IPS-20b (cell line): ENCODE measurements around the gene SLC22A5.
A peak's percentile ranks its signal among the peaks of the same experiment; 100 is the strongest.
"Not testable (repeated sequence)": the region's sequence is repeated elsewhere in the genome, so short reads cannot be mapped to it uniquely, and the experiment has no call there.

Experiments
- H3K27ac ChIP-seq: one replicate; pipeline ENCODE4 v1.5.1; 2013; ENCODE audit warnings: low read length
- H3K27me3 ChIP-seq: 2 replicates; pipeline ENCODE4 v1.6.1; 2013; ENCODE audit warnings: mild to moderate bottlenecking, low read length, inconsistent platforms; ENCODE audit not compliant: insufficient read depth
- H3K36me3 ChIP-seq: 2 replicates; pipeline ENCODE4 v1.6.1; 2013; ENCODE audit warnings: low read depth, mild to moderate bottlenecking, inconsistent platforms, low read length, moderate library complexity; ENCODE audit not compliant: insufficient read depth
- H3K4me1 ChIP-seq: 2 replicates; pipeline ENCODE4 v1.6.1; 2013; ENCODE audit warnings: mild to moderate bottlenecking, control low read depth, inconsistent platforms, low read length, moderate library complexity; ENCODE audit not compliant: insufficient read depth
- H3K4me3 ChIP-seq: 2 replicates; pipeline ENCODE4 v1.5.1; 2013; ENCODE audit warnings: mild to moderate bottlenecking, low read length, inconsistent platforms
- H3K9ac ChIP-seq: 2 replicates; pipeline ENCODE4 v1.6.1; 2013; ENCODE audit warnings: low read depth, mild to moderate bottlenecking, inconsistent platforms, low read length, moderate library complexity
- H3K9me3 ChIP-seq: 2 replicates; pipeline ENCODE4 v1.6.1; 2013; ENCODE audit warnings: mild to moderate bottlenecking, low read depth, low read length, inconsistent platforms; ENCODE audit not compliant: insufficient read depth

SLC22A5 gene

GRCh38 chr5:132408456-132408855 is 38.9 kb downstream of the SLC22A5 start:
- H3K9ac ChIP-seq: no peak overlapping the region
- no peaks in the 10 kb centered on the region for H3K9me3 ChIP-seq
- H3K27ac ChIP-seq: no peak overlapping the region
- H3K4me3 ChIP-seq: no peak overlapping the region
- H3K4me1 ChIP-seq: peaks cover 6% of the 10 kb centered on the region; the same call in 1 of the 2 replicates
- peaks cover 7% of the 10 kb centered on the region for H3K27me3 ChIP-seq
- H3K36me3 ChIP-seq: no peaks in the 10 kb centered on the region

GRCh38 chr5:132408965-132409364 is 39.5 kb downstream of the SLC22A5 start:
- Histone ChIP-seq H3K36me3 (no peaks in the 10 kb centered on the region), H3K9me3 (no peaks in the 10 kb centered on the region), H3K27me3 (peaks cover 7% of the 10 kb centered on the region), H3K4me3 (no peak overlapping the region), H3K27ac (no peak overlapping the region), H3K9ac (no peak overlapping the region), H3K4me1 (peaks cover 6% of the 10 kb centered on the region; the same call in 1 of the 2 replicates)

DNA sequence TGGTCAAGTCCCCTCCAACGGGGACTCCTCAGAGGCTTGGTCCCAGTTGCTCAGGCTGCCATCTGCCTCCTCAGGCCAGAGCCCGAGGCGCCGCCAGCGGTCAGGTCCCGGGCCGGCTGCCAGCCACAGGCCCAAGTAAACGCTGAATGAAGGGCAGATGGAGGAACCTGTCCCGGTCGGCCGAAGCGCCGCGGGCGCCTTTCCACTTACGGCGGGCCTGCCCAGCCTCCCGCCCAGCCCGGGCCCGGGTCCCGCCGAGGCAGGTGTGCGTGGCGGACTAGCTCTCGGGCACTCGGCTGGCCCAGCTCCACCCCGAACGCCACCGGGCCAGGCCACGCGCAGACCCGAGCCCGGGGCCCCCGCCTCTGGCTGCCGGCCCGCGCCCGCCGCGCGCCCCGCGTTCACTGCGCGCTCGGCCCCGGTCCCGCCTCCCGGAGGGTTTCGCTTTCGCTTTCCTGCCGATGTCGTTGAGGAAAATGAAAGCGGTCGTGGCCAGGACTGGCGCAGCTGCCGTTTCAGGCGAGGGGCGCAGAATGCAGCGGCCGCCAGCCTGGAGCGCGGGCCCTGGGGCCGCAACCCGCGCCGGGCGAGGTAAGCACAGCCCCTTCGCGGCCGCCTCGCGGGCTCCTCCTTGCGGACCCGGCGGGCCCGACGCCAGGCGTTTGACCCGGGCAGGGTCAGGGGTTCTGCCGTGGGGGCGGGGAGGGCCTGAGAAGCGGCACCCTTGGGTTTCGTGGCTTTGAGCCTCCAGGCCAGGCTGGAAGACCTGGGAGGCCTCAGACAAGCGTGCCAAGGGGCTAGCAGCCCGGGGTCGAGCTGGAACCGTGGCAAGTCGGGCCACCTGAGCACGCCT is 41.2 kb downstream of the SLC22A5 start:
- peaks cover 6% of the 10 kb centered on the region; the same call in 1 of the 2 replicates for H3K4me1 ChIP-seq
- no peaks in the 10 kb centered on the region for H3K9me3 ChIP-seq
- H3K36me3 ChIP-seq: no peaks in the 10 kb centered on the region
- H3K9ac ChIP-seq: peak overlapping the region; percentile 53
- peak overlapping the region; percentile 75 for H3K4me3 ChIP-seq
- peaks cover 7% of the 10 kb centered on the region for H3K27me3 ChIP-seq
- H3K27ac ChIP-seq: no peak overlapping the region

GRCh38 chr5:132411304-132412013 is 41.9 kb downstream of the SLC22A5 start:
- no peak overlapping the region for H3K27ac ChIP-seq

DNA sequence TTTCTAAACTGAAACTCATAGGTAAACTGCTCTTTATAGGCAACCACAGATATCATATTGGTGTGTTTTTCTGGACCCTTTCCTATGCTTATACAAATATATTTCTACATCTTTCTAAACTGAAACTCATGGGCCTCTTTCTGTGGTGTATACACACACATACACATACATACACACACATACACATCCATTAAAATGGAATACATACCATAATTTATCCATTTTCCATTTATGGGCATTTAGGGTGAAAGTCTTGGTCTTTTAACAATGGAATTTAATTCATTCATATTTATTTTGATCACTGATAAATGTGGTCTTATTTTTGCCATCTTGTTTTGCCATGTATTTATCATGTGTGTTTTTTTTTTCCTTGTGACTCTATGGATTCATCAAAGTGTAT is 44.1 kb downstream of the SLC22A5 start:
- no peak overlapping the region for H3K27ac ChIP-seq
- H3K4me1 ChIP-seq: peaks cover 6% of the 10 kb centered on the region; the same call in 1 of the 2 replicates
- H3K9me3 ChIP-seq: no peaks in the 10 kb centered on the region
- H3K9ac ChIP-seq: no peak overlapping the region
- H3K27me3 ChIP-seq: peaks cover 7% of the 10 kb centered on the region
- no peak overlapping the region for H3K4me3 ChIP-seq
- H3K36me3 ChIP-seq: no peaks in the 10 kb centered on the region

More at GRCh38 chr5:132411304-132412013, 41.9 kb downstream of the SLC22A5 start:
- Histone ChIP-seq H3K27me3 (peaks cover 7% of the 10 kb centered on the region), H3K9me3 (no peaks in the 10 kb centered on the region), H3K4me3 (peak overlapping the region; percentile 75; the same call in 1 of the 2 replicates), H3K9ac (peak overlapping the region; percentile 53; the same call in 1 of the 2 replicates), H3K36me3 (no peaks in the 10 kb centered on the region), H3K4me1 (peaks cover 6% of the 10 kb centered on the region; the same call in 1 of the 2 replicates)

GRCh38 chr5:132414634-132415378 is 45.3 kb downstream of the SLC22A5 start:
- Histone ChIP-seq H3K4me1 (peaks cover 6% of the 10 kb centered on the region; the same call in 1 of the 2 replicates), H3K36me3 (no peaks in the 10 kb centered on the region), H3K4me3 (no peak overlapping the region), H3K27ac (no peak overlapping the region), H3K9me3 (no peaks in the 10 kb centered on the region), H3K9ac (no peak overlapping the region), H3K27me3 (peaks cover under 1% of the 10 kb centered on the region; the same call in 1 of the 2 replicates)

DNA sequence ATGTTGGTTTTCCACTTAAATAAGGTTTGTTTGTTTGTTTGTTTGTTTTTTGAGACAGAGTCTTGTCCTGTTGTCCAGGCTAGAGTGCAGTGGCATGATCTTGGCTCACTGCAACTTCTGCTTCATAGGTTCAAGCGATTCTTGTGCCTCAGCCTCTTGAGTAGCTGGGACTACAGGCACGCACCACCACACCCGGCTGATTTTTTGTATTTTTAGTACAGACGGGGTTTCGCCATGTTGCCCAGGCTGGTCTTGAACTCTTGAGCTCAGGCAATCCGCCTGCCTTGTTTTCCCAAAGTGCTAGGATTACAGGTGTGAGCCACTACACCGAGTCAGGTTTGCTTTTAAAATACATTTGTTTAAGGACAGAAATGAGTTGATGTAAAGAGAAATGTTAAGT is 46.0 kb downstream of the SLC22A5 start:
- H3K9me3 ChIP-seq, H3K27me3 ChIP-seq, H3K36me3 ChIP-seq, H3K9ac ChIP-seq, H3K4me3 ChIP-seq, H3K4me1 ChIP-seq, H3K27ac ChIP-seq: not testable (repeated sequence)

- H3K4me1 ChIP-seq: no peaks in the 10 kb centered on the region; the same call in 1 of the 2 replicates
Observed at GRCh38 chr5:132416306-132417009, 46.9 kb downstream of the SLC22A5 start.

GRCh38 chr5:132417010-132417439 is 47.5 kb downstream of the SLC22A5 start:
- Histone ChIP-seq H3K27me3 (no peaks in the 10 kb centered on the region), H3K4me3 (no peak overlapping the region), H3K36me3 (no peaks in the 10 kb centered on the region), H3K9me3 (no peaks in the 10 kb centered on the region), H3K4me1 (no peaks in the 10 kb centered on the region), H3K9ac (no peak overlapping the region), H3K27ac (no peak overlapping the region)

More at GRCh38 chr5:132416306-132417009, 46.9 kb downstream of the SLC22A5 start:
- Histone ChIP-seq H3K36me3 (no peaks in the 10 kb centered on the region), H3K27ac (no peak overlapping the region), H3K9ac (no peak overlapping the region), H3K27me3 (no peaks in the 10 kb centered on the region; the same call in 1 of the 2 replicates), H3K4me3 (no peak overlapping the region), H3K9me3 (no peaks in the 10 kb centered on the region)

DNA sequence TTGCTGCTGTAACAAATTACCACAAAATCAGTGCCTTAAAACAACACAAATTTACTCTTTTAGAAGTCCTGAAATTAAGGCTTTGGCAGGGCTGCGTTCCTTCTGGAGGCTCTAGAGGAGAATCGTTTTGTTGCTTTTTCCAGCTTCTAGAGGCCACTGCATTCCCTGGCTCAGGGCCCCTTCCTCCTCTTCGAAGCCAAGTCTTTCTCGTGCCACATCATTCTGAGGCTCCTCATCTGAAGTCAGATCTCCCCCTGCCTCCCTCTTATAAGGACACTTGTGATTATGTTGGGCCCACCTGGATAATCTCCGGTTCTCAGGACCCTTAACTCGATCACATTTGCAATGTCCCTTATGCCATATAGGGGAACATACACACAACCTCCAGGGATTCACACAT is 48.0 kb downstream of the SLC22A5 start:
- Histone ChIP-seq H3K9me3 (no peaks in the 10 kb centered on the region), H3K4me1 (no peaks in the 10 kb centered on the region), H3K27ac (no peak overlapping the region), H3K36me3 (no peaks in the 10 kb centered on the region), H3K9ac (no peak overlapping the region), H3K27me3 (no peaks in the 10 kb centered on the region), H3K4me3 (no peak overlapping the region)
